Panc1 (cell line): Measurements from ENCODE around the gene RPUSD1.

ENCODE experiments used
- CTCF ChIP-seq: fragments of 450-650 bp; IDR thresholded peaks from 2 replicates; pipeline ENCODE4 v1.5.1; 2017; ENCODE audit warnings: mild to moderate bottlenecking
- POLR2AphosphoS5 ChIP-seq: IDR thresholded peaks from 2 replicates; pipeline ENCODE4 v1.6.1; 2012; ENCODE audit warnings: mild to moderate bottlenecking, low read depth, low read length, moderate library complexity
- REST ChIP-seq, 2 experiments: IDR thresholded peaks; 2 replicates each; pipeline ENCODE4 v1.6.1; 2011 to 2012; ENCODE audit warnings: low read depth in 2 of 2, control low read depth in 1 of 2, low read length in 1 of 2, mild to moderate bottlenecking in 1 of 2, moderate library complexity in 1 of 2; ENCODE audit not compliant: insufficient read depth in 1 of 2
- SIN3A ChIP-seq: IDR thresholded peaks from 2 replicates; pipeline ENCODE4 v1.6.1; 2012; ENCODE audit warnings: low read depth, mild to moderate bottlenecking, low read length, moderate library complexity, borderline replicate concordance; ENCODE audit not compliant: insufficient read depth
- TCF7L2 ChIP-seq: IDR thresholded peaks from 2 replicates; pipeline ENCODE4 v1.6.1; 2011; ENCODE audit warnings: mild to moderate bottlenecking, low read depth, low read length, inconsistent platforms

- TF ChIP-seq CTCF: no peak
- TF ChIP-seq POLR2AphosphoS5: no peak
- TF ChIP-seq REST (IDR thresholded peaks at IDR 0.05; ENCODE audit: insufficient read depth in 1 of 2, low read depth in 2 of 2, low read length in 1 of 2): no peak
- TF ChIP-seq TCF7L2: no peak
- no peak for TF ChIP-seq SIN3A
Observed at GRCh38 chr16:769184-769784, 18.9 kb downstream of the RPUSD1 start.
